DOHH2 (cell line): ENCODE data around the gene WDR91.

ENCODE experiments used
- CTCF ChIP-seq: fragments of 200-600 bp; sonication (generic); IDR thresholded peaks from one replicate; pipeline ENCODE4 v1.5.1; 2014; ENCODE audit warnings: antibody characterized with exemption, mild to moderate bottlenecking, low read depth, low read length; ENCODE audit not compliant: poor library complexity, severe bottlenecking
- EZH2phosphoT487 ChIP-seq: fragments of 200-600 bp; sonication (generic); IDR thresholded peaks from 2 replicates; pipeline ENCODE4 v1.6.1; 2017; ENCODE audit warnings: borderline replicate concordance, mild to moderate bottlenecking, antibody characterized with exemption, low read length, moderate library complexity, mixed read lengths

DNA sequence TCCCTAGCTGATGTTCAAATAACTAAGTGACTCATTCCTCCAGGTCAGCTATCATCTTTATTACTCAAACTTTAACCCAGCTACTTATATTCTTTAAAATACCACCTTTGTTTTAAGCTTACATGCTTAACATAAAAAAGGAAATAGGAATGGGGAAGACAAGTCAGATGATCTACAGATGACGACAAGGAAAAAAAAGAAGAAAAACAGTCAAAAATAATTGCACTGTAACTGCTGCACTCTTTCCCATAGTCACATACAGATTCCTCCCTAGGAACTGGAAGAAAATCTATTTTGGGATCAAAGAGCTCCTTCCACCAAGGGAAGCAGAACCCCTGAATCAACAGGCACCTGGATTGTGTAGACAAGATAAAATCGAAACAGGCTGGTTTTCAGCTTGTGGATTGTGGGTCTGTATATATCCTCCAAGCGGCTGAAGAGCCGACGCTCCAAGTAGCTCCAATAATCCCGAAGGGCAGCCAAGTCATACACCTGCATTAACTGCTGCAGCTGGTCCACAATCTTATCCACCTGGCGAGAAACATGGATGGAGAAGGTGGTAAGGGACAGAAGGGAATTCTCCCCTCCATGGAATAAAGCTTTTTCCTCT is 2.0 kb downstream of the WDR91 start:
- TF ChIP-seq CTCF (no peak), EZH2phosphoT487 (no peak)
